Right ventricle myocardium superior (tissue), 1 donor: Measurements from ENCODE around the gene CASK. TPM values are rescaled to one million over a fixed set of nuclear protein-coding genes. Genes with fewer than 3 reads are reported as not detected.
"Not testable (repeated sequence)": the region's sequence is repeated elsewhere in the genome, so short reads cannot be mapped to it uniquely, and the experiment has no call there.

Source experiments
- ATAC-seq: fragments of 200-7000 bp; cut with Tn5 transposase; one replicate; pipeline ENCODE4 v1.9.1; 2020; ENCODE audit warnings: mild to moderate bottlenecking; ENCODE audit not compliant: poor library complexity
- DNase-seq: peaks from one replicate; pipeline ENCODE4 v3.0.0-alpha.2; 2020
- intact Hi-C: fragments of 100-400 bp; cut with DNase I; formaldehyde crosslinking; loops from one replicate; pipeline ENCODE4 v1.11.2; 2022
- total RNA-seq: library from RNA; stranded (reverse); fragmentation: NEBNext Ultra II Directional; extraction: Animal tissue kit (Norgen Biotek cat#: 25700); gene quantifications from one replicate; pipeline ENCODE4 v1.2.1, GENCODE V29; 2021
- donor health status: DM: no; HTN: yes; CAD: no; lungs with severe emphysema.

CASK gene
- total RNA-seq, 1 donor from 2014 or later = 12.4 TPM

DNA sequence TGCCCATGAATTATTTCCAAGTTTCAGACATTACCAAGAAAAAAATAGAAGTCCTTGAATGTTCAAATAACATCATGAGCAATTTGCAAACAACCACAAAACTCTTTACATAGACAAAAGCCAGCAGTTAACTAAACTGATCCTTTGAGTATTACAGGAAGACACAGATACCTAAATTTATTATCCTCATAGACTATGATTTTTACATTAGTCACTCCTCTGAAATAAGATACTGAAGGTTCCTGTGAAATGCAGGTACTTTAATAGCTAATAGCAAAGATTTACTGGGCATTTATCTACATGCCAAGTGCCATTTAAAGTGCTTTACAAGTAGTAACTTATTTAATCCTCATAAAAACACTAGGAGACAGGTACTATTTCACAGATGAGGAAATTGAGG, 161.7 kb downstream of the CASK start:
- intact Hi-C loops = loop anchor here (10.0 kb wide), 1 partner anchor 487 kb away; no protein-coding TSS in a partner anchor
- ATAC-seq (no peak), DNase-seq (no peak)

DNA sequence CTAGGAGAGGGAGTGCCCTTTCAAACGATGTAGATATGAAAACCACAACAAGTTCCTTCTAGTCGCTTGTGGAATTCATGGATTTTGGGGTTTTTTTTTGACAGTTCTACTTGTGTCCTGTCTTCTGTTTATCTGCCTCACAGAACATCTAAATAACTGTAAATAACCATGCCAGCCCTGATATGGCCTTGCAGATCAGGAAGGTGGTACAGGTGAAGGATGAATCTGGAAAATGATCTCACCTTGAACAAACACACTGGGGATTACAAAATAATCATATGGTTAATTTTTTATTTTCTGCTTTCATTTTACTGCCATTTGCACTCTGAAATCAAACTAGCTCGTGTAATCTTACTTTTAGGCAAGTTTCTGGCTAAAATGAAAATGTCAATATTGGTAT, 162.2 kb downstream of the CASK start:
- intact Hi-C loops = loop anchor here (10.0 kb wide), 1 partner anchor 486 kb away; no protein-coding TSS in a partner anchor
- DNase-seq (no peak), ATAC-seq (no peak)

DNA sequence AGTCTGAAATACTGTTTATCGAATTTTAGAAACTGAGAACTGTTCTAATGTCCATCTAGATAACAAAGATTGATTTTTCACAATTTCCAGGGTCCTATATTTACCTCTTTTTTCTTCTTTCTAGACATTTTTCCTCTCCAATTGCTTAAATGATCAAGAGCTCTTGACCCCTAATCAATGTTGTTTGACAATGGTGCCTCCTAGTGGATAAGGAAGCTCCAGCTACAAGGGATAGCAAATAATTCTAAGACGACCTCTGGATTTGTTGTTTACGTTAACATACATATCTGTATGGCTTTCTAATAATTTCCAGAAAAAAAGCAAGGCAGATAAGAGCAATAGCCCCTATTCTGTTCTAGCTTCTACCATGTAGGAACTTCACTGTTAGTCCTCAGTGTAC, 163.5 kb downstream of the CASK start:
- DNase-seq (no peak), ATAC-seq (no peak)
- intact Hi-C loops = loop anchor here (10.0 kb wide), 2 partner anchors 195 to 485 kb away; no protein-coding TSS in a partner anchor

DNA sequence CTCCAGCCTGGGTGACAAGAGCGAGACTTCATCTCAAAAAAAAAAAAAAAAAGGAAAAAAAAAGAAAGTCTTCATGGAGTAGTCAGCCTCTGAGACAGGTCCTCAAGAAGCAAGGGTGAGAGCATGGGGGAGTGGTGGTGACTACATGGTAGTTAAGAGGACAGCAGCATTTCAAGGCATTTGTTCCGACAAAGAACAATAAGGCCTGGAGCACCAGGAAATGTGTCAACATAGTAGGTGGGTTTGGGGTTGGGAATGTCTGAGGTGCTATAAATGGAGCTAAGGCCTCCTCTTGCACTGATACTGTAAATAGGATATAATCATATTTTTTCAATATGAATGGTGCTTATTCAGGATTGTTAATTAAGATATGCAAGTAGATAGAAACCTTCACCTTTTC, 165.0 kb downstream of the CASK start:
- intact Hi-C loops = loop anchor here (10.0 kb wide), 1 partner anchor 194 kb away; no protein-coding TSS in a partner anchor
- DNase-seq = no peak

DNA sequence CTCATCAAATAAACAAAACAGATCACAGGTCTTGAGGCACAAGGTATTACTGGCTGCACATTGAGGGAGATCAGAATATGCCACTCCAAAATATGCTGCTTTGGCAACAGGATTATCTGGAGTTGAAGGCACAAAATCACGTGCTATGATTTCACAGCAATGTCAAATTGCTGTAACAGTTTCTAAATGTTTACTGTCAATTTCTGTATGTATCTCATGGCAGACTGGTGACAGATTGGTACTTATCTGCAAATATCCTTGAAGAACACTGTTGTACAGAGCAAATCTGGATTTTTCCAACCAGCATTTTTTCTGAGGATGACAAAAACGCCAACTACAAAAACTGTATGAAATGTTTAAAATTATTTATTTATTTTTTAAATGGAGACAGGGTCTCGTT, 172.6 kb downstream of the CASK start:
- intact Hi-C loops = loop anchor here (10.0 kb wide), 1 partner anchor 186 kb away; no protein-coding TSS in a partner anchor
- no peak for DNase-seq
- no peak for ATAC-seq

More for the DNA sequence above, 165.0 kb downstream of the CASK start:
- no peak for ATAC-seq

DNA sequence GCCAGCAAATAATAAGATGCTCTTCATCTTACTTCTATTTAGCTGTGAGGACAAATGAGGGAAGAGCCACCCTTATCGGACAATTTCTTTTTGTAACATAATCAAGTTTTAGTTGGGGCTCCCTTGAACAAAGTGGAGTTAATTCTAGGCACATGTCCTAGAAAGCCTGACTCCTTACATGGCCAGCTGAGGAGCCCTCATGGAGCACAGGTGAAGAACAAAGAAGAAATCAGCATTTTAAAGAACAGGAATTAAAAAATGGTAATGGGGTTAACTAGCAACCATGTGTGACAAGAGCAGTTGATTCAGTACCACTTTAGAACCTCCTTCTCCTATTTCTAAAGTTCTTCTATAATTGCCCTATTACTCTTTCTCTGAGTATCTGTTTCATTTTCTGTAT, 183.5 kb downstream of the CASK start:
- intact Hi-C loops = no loop called here
- ATAC-seq (no peak), DNase-seq (no peak)

DNA sequence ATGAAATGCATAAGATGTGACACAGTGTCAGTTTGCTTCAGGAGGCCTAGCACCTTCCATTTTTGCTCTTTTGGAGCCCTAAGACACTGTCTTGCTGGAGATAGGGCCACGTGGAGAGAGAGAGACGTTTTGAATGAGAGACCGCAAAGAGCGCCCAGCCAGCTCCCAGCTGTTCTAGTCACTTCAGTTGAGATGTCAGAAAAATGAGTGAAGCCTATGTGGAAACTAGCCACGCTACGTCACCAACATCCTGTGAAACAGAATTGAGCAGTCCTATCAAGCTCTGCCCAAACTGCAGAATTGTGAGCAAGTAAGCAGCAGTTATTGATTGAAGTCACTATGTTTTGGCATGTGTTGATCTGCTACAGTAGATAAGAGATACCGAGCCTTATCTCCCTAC, 186.3 kb downstream of the CASK start:
- ATAC-seq (no peak), DNase-seq (no peak)
- intact Hi-C loops = no loop called here

DNA sequence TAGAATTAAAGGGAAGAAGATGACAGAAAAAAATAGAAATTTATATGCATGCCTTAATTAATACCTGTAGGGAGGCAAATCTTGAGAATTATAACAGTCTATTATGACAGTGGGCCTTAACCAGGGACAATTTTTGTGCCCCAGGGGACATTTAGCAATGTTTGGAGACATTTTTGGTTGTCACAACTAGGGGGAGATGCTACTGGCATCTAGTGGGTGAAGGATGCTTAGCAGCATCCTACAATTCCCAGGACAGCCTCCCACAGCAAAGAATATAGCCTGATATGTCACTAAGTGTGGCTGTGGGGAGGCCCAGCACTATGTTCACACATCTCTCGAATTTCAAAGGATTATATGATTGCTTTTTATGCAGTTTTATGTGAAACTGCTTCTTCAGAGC, 188.8 kb downstream of the CASK start:
- intact Hi-C loops = no loop called here
- no peak for DNase-seq
- no peak for ATAC-seq

DNA sequence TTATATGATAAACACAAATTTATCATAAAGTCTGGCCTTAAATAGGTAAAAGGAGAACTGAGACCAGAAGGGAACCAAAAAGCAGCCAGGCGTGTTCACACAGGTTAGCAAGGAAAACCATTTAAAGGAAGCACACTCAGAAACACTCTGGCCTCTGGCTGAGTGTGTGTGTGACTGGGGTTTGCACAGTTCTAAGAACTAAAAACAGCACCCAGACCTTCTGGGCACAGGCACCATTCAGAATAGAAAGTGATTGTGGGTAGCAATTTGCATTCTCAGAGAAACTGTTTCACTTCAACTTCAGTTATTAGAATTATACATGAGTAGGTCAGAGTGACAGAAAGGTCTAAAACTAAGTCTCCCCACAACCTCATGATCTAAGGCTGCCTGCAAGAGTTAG, 189.4 kb downstream of the CASK start:
- no peak for DNase-seq
- intact Hi-C loops = no loop called here
- ATAC-seq = no peak

DNA sequence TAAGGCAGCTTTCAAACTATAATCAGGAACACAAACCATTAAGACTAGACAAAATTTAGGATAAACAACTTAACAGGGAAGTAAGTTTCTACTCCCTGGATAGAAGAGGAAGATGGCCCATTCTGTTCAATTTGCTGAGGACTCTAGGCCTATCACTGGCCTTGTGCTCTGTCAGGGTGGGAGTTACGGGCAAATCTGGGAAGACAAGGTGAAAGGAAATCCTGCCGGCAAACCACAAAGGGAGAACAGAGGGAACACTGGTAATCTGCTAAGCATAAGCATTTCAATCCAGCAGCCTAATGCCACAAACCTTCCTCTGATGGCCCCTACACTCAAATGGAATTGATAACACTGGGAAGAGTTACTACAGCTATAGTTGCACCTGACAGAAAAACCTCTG, 191.1 kb downstream of the CASK start:
- ATAC-seq = no peak
- intact Hi-C loops = no loop called here
- no peak for DNase-seq

DNA sequence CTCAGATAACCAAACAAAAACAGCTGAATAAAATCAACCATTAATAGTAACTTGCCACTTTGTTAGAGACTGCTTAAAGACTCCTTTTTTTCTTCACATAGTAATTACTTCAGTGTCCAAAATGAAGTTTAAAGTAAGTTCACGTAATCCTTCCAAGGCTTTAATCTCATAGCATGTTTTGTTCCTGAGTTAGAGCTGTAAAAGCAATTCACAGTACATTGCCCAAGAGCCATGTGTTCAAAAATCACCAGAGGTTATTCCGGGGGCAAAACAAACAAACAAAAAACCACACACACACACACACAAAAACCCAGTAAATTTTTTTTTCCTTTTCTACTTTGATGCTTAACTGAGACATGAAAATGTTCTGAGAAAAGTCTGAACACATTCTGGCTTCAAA, 193.3 kb downstream of the CASK start:
- intact Hi-C loops = no loop called here
- no peak for ATAC-seq
- DNase-seq = no peak

DNA sequence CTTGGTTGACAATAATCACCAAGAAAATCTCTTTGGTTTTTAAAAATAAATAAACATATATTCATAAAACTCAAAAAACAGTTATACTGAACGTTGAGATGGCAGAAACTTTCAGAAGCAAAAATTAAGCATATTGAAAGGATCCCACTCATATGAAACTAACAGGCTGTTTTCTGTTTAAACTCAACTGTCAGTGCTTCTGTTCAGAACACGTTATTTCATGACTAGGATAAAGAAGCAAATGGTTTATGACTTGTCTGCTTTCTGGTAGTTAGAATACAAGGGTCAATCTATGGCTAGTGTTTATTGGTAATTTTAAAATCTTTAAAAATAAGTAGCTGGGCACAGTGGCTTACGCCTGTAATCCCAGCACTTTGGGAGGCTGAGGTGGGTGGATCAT, 195.2 kb downstream of the CASK start:
- no peak for DNase-seq
- intact Hi-C loops = no loop called here
- ATAC-seq = no peak

DNA sequence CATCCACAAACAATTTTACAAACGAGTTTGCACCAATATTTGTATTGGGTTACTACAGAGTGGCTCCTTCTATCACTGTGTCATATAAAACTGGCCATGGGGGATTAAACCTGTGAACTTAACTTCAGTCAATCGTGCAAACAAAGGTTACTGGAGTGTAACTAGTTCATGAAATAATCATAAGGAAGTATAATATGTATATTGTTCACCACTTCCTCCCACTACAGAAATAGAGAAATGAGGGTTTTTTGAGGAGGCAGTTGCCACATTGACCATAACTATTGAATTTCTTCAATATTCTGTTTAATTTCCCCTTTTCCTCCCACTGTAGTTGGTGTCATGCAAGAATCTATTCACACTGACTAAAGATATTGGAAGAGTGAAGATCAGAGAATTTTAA, 199.5 kb downstream of the CASK start, which contains the start of gene GPR82:
Gene GPR82 (plus strand): TSS at position 356 of the 400 bp plus-strand sequence. CDS start 2,846 bp downstream, outside the sequence.
- no peak for ATAC-seq
- intact Hi-C loops = no loop called here
- DNase-seq = no peak

DNA sequence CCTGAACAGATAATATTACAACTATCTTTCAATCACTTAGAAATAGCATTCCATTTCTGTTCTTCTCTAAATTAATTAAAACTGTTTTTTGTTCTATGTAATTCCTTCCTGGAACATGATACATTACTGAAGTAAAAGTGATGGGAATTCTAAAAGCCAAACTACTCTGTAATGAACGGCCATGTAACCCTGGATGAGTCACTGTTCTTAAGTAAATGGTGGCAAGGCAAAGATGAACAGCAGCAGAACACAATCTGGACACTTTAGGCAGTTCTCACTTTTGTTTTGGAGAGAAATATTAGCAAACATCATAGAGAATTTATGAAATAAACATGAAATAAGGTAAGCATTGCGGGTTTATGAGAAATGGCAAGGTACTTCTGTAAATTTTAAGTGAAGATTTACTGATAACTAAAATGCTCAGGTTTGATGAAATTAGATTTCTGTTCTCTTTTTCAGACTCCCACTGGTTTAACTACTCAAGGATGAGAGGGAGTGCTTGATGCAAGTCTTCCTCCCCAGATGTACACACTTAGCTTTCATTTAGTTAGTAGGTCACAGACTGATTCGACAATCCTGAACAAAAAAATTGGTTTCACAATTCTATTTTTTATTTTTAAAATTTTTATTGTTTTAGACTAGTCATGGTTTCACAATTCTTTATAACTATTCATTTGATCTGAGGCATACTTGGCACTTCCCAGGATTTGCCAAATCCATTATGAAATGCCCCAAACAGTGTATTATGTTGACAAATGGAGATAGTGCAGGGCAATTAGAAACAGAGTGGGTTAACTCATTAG, 200.3 kb downstream of the CASK start:
- ATAC-seq = no peak
- no peak for DNase-seq
- intact Hi-C loops = no loop called here

DNA sequence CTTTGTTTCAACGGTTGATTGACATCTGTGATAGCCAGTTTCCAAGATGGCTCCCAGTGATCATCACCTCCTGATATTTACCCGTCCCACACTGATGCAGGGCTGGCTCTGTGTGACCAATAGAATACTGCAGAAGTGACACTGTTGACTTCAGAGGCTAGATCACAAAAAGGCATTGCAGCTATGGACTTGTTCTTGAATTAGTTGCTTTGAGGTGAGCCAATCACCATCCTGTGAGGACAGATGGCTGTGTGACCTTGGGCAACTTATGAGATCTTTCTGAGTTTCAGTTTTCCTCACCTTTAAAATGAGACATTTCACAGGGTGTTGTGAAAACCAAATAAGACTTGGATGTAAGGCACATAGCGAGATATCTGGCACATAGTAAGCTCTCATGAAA, 201.1 kb downstream of the CASK start:
- intact Hi-C loops = no loop called here
- ATAC-seq = no peak

DNA sequence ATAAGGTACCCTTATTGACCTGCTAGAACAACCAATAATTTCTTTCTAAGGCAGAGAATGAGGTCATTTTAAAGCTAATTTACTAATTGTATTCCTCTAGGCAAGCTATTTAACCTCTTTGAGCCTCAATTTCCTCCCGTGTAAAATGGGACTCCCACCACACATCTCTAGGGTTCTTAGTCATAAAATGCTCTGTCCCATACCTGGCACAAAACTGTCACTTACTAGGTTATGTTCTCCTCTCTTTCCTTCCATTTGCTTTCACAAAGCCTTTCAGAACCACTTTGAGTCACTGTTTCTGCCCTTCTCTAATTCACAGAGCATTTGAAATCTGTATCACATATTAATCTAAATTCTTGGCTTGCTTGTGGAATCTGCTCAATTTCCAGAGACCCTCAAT, 201.8 kb downstream of the CASK start:
- ATAC-seq (no peak), DNase-seq (no peak)
- intact Hi-C loops = no loop called here

More for the DNA sequence above, 201.1 kb downstream of the CASK start:
- DNase-seq = no peak

DNA sequence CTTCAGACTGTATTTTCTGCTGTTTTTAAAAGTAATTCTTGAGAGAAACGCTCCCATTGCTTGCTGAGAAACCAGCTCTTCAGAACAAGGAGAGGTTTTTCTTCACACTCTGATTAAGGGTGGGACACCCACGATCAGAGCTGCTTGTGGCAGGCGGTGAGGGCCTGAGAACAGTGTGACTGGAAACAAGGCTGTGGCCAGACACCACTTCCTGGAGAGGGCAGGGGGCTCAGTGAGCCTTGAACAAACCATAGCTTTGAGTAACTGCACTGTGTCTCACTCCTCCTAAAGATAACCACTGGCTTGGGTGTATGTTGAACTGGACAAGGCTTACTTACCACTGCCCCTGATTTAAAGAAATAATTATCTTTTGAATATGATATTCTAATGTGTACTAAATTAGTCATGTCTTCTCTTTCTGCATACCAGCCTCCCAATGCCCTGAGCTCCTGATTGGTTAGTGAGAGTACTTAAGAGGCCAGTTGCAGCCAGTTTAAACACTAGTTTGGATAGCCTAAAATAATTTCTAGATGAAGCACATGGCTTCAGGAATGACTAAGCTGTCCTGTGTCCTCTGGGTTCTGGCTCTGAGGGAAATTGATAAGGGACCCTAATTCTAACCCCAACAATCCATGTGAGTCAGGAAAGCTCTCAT, 203.1 kb downstream of the CASK start:
- no peak for DNase-seq
- ATAC-seq = no peak
- intact Hi-C loops = no loop called here

DNA sequence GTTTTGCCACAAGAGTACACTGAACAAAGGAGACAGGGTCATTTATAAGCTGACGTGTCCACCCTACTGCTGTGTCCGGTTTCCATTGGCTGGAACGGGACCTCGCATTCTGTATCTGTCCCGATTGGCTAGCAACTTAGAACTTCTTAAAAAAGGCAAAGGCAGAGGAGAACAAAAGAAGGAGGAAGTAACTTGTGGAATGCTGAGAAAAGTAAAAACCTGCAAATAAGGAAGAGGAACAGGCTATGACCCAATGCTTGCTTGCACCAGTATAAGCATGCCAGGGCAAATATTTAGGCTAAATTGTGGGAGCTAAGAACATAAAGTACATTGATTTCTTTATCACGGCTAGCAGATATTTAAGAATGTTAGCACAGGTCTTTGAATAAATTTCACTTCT, 203.7 kb downstream of the CASK start:
- ATAC-seq, intact Hi-C loops, DNase-seq: not testable (repeated sequence)

DNA sequence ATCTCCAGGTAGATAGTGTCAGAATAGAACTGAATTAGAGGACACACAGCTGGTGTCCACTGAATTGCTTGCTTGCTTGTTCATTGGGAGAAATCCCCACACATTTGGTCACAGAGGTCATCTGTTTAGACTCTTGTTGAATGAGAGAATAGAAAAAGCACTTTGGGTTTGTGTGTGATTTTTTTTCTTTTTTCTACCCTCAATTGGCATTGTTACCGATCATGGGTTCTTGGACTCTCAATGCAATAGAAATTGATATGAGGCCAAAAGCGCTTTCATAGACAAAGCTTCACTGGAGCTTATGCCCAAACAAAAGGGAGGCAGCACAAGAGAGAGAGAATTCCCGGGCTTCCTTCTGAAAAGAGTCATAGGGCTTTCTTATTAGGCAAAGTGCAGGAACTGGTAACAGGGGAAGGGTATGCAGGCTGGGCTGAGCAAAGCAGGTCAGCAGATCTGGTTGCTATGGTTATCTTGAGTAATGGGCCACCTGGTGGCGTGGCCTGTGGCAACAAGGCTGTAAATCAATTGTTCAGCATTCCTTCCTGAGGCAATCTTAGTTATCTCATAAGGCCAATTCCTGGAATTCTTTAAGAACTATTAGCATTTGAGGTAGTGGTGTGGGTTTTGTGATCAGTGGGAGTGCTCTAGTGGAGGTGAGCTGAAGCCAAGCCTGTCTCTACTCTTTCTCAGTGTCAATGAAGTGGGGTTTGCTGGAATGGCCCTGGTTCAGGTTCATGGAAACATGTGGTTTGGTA, 204.7 kb downstream of the CASK start:
- ATAC-seq = no peak
- no peak for DNase-seq
- intact Hi-C loops = no loop called here
